ENCODE results near the gene GRID2. TPM values are rescaled to one million over a fixed set of nuclear protein-coding genes. Genes with fewer than 3 reads are reported as not detected.

Gene GRID2
- total RNA-seq, 2 donors from 2014 or later, result not detected

DNA sequence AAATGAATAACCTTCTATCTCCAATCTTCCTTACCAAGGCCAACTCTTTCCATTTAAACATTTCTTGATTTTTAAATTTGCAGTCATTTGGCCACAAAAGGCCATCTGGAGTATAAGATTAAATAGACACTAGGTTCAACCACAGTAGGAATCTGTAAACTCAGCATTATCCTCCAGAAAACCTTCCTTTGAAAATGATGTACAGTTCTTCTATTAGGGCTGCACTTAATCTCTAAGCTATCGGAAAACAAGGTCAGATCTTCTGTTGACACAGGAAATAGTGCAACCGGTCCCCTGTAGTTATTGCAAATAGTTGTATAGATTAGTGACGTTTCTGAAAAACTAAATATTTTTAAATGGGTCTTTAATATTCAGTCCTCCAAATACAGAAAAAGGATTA is 1165.8 kb downstream of the GRID2 start:
- H3K36me3 Mint-ChIP-seq, result no peaks in the 10 kb centered on the region
- no peak for DNase-seq (ENCODE audit: low spot score in 2 of 2)
- no peak for ATAC-seq
- H3K9me3 Mint-ChIP-seq, result peaks cover 0 to 4% of the 10 kb centered on the region in 2 donors
- H3K27ac Mint-ChIP-seq, result no peak overlapping the region

DNA sequence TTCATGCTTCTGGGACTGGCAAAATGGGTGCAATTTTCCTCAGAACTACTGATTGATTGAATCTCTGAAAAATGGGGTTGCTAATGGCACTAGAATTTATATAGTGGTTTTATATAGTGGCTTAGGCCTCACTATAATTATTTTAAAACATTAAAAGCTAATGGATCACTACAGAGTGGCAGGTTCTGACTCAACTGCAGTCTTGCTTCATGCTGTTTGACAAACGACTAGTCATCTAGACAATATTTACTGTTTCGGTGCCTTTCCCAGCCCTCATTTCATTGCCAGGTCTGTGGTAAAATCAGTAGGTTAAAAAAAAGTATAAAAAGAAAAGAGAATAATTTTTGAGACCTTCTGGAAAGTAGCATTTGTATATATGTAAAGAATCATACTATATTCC is 1172.0 kb downstream of the GRID2 start:
- Mint-ChIP-seq H3K9me3 (peaks cover under 1 to 2% of the 10 kb centered on the region in 2 donors), H3K27ac (no peak overlapping the region), H3K36me3 (no peaks in the 10 kb centered on the region)
- DNase-seq (ENCODE audit: low spot score in 2 of 2), result no peak
- no peak for ATAC-seq

DNA sequence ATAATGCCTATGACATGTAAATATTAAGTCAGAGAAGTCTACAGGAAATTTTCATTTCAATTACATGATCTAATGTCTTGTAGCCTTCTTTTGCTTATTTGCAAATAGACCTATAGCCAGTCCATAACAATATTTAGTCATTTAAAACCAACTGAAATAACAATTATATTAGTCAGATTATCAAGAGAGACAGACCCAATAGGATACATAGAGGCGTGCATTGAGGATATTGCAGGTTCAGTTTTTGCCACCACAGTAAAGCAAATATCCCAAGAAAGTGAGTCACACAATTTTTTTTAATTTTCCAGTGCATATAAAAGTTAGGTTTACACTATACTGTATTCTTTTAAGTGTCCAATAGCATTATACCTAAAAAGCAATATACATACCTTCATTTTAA is 1175.0 kb downstream of the GRID2 start:
- Mint-ChIP-seq H3K36me3 (no peaks in the 10 kb centered on the region), H3K27ac (no peak overlapping the region), H3K9me3 (peaks cover 4 to 8% of the 10 kb centered on the region in 2 donors)
- ATAC-seq (no peak), DNase-seq (ENCODE audit: low spot score in 2 of 2) (no peak)

DNA sequence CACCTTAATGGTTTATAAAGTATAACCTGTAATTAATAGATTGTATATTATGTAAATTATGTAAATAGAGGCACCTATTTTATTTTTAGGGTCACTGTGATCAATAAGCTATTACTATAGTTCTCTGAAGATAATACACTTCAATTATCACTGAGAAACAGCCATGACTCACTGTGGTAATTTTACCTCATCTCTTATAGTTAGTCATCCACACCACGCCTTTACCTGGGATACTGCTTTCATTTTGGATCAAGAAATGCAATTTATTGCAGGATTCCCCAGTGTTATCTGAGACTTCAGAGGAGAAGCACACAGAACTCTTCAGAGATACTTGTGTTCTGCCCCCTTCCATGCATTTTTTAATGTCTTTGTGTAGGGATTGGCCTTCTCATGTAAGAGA is 1176.7 kb downstream of the GRID2 start:
- no peak overlapping the region for H3K27ac Mint-ChIP-seq
- ATAC-seq (no peak), DNase-seq (ENCODE audit: low spot score in 2 of 2) (no peak)
- peaks cover 4 to 8% of the 10 kb centered on the region in 2 donors for H3K9me3 Mint-ChIP-seq
- no peaks in the 10 kb centered on the region for H3K36me3 Mint-ChIP-seq

DNA sequence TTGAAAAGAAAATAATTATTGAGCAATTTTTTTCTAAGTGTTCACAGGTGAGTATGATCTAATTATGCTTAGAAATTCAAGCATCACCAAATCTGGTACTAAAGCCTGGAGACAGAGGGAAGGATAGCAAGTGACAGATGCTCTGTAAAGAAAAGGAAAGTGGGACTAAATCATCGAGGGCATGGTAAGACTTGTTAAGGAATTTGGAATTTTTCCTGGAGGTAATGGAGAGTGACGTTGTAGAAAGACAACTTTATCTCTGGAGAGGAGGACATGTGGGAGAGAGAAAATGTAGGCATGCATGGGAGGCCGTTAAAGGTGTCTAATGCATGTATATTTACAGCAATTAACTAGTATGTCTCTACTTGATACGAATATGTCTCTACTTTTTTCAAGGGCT is 1191.6 kb downstream of the GRID2 start:
- DNase-seq (ENCODE audit: low spot score in 2 of 2), result no peak
- Mint-ChIP-seq H3K9me3 (peaks cover 10 to 26% of the 10 kb centered on the region in 2 donors), H3K36me3 (peaks cover 0 to 7% of the 10 kb centered on the region in 2 donors), H3K27ac (no peak overlapping the region)
- ATAC-seq, result no peak

DNA sequence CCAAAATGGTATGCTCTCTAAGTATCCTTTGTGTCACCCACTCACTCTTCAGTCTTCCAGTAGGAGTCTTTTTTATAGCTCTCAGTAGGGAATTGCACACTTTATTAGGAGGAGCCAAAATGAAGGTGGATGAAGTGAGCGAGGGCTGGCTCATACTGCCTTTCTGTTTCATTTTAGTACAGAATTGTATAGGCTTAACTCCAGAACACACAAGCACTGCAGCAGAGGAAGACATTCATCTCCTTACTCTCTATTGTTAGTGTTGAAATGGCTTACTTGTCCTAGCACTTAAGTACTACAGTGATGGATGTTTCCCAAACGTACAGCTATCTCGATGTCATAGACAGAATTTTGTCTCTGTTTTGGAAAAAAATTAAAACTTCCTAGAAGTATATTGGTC is 1197.5 kb downstream of the GRID2 start:
- DNase-seq (ENCODE audit: low spot score in 2 of 2), result no peak
- Mint-ChIP-seq H3K27ac (no peak overlapping the region), H3K9me3 (peaks cover 5 to 16% of the 10 kb centered on the region in 2 donors), H3K36me3 (peaks cover 0 to 7% of the 10 kb centered on the region in 2 donors)
- ATAC-seq, result no peak

DNA sequence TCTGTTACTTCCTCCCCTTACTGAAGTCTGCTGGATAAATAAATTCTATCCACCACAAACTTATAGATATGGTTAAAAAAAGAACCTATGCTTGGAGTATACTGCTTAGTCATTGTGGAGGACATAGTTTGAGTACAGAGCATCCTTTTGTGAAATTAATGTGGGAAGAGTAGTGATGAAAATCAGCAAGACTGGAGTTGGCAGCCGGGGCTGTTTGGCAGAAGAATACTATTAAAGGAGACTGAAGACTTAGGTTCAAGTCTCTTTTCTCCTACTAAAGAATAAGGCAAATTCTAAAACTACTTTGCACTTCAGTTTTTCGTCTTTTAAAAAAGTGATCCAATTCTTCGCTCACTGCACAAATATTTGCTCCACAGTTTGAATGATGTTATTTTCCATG is 1198.2 kb downstream of the GRID2 start:
- peaks cover 5 to 13% of the 10 kb centered on the region in 2 donors for H3K9me3 Mint-ChIP-seq

DNA sequence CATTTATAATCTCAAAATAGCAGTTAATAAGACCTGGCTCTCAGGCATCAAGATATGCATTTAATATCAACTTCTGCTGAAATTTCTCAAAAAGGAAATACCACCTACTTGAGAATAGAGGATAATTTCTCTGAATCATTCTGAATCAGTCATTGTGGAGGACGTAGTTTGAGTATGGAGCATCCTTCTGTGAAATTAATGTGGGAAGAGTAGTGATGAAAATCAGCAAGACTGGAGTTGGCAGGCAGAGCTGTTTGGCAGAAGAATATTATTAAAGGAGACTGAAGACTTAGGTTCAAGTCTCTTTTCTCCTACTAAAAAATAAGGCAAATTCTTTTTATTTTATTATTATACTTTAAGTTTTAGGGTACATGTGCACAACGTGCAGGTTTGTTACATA is 1199.2 kb downstream of the GRID2 start:
- Mint-ChIP-seq H3K27ac (no peak overlapping the region), H3K36me3 (peaks cover 0 to 7% of the 10 kb centered on the region in 2 donors), H3K9me3 (peaks cover 5 to 13% of the 10 kb centered on the region in 2 donors)
- ATAC-seq (no peak), DNase-seq (ENCODE audit: low spot score in 2 of 2) (no peak)

More for the DNA sequence above, 1198.2 kb downstream of the GRID2 start:
- ATAC-seq, result no peak
- no peak for DNase-seq (ENCODE audit: low spot score in 2 of 2)
- Mint-ChIP-seq H3K36me3 (peaks cover 0 to 7% of the 10 kb centered on the region in 2 donors), H3K27ac (no peak overlapping the region)

DNA sequence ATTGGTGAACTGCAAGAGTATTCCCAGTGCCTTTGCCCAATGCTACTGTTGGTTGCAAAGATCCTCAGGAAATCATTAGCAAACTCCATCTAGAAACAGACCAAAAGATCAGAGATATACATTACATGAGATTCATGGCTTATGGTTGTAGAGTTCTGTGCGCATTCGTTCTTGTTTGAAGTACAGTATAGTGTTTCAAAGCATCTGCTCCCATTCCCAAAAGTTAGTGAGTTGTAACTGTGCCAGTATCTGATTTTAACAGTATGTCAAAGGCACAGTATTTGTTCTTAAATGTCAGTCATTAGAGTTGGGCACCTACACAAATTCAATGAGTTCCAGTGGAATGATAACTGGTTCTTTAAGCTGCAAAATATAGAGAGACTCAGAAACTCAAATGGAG is 1210.1 kb downstream of the GRID2 start:
- ATAC-seq (no peak), DNase-seq (ENCODE audit: low spot score in 2 of 2) (no peak)
- Mint-ChIP-seq H3K27ac (no peak overlapping the region), H3K9me3 (peaks cover 0 to 8% of the 10 kb centered on the region in 2 donors), H3K36me3 (no peaks in the 10 kb centered on the region)

DNA sequence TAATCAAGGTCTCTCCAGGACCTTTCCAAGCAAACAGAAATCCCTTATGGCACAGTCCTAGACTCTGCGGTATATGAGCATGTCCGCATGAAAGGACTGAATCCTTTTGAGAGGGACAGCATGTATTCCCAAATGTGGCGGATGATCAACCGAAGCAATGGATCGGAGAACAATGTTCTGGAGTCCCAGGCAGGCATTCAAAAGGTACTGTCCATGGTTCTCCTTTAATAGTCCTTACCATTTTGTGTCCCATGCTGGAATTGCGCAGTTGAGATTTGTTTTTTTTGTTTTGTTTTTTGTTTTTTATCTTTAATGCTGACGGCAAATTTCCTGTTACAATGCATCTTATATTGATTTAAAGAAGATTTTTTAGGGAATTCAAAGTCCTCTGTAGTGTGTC is 1211.4 kb downstream of the GRID2 start:
- no peaks in the 10 kb centered on the region for H3K36me3 Mint-ChIP-seq
- peaks cover 0 to 4% of the 10 kb centered on the region in 2 donors for H3K9me3 Mint-ChIP-seq
- DNase-seq (ENCODE audit: low spot score in 2 of 2) (no peak), ATAC-seq (no peak)
- H3K27ac Mint-ChIP-seq, result no peak overlapping the region

DNA sequence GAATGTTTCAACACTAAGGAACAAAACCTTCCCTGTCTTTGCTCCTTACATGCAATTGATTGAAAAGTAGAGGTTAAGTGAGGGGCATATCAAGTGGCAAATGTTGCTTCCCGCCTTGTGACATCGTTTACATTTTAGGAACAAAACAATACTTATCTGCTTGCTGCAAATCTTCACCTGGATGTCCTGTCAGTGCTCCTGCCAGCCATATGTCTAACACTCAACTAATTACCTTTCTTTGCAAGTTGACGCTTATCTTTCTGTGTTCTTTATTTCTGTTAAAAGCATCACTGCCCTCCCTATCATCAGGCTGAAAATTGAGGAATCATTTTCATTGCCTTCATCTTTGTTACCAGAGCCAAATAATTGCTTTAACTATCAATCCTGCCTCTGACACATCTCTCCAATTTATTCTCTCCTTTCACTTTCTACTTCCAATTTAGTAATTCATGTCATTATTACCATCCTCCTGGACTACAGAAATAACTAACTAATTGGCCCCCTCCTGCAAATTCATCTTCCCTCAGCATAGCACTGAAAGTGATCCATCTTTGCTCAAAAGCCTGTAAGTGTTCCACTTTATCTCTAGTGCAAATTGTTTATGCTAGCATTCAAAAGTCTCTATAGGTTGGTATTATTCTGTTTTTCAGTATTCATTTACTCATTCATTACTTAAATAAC is 1226.1 kb downstream of the GRID2 start:
- H3K9me3 Mint-ChIP-seq, result peaks cover 21 to 27% of the 10 kb centered on the region in 2 donors
- no peak overlapping the region for H3K27ac Mint-ChIP-seq
- no peaks in the 10 kb centered on the region for H3K36me3 Mint-ChIP-seq
- ATAC-seq (no peak), DNase-seq (ENCODE audit: low spot score in 2 of 2) (no peak)

DNA sequence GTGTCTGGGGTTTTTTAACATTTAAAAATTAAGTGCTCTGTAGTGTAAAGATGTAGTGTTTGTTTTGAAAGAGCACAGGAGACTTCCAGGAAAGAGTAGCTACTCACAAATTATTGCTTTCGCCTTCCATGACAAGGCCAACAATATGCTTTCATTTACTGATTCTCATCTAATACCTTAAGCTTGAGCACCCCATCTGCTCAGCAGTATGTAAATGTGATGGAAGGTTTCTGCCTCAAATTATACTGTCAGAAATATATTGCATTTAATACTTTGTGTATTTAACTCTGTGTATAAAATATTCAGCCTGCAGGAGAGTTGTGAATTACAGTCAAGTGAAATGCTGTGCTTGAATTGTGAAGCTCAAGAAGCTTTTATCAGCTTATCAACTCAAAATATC is 1228.5 kb downstream of the GRID2 start:
- DNase-seq (ENCODE audit: low spot score in 2 of 2) (no peak), ATAC-seq (no peak)
- no peaks in the 10 kb centered on the region for H3K36me3 Mint-ChIP-seq
- peaks cover 25 to 32% of the 10 kb centered on the region in 2 donors for H3K9me3 Mint-ChIP-seq
- H3K27ac Mint-ChIP-seq, result no peak overlapping the region

DNA sequence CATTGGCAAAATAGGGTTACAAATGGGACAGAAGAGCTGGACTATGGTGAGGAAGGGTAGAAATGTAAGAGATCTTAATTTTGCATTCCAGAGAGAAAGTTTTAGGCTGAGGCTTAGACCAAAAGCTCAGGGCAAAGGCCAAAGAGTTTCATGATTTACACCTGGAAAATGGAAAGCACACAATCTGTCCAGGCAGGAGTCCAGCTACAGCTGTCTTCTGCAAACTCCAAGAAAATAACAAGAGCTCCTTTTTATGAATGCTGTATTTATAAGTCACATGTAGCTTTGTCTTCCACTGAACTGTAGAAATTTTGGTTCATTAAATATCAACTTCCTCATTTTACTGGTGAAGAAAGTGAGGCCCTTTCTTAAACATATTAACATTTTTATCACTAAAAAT is 1236.8 kb downstream of the GRID2 start:
- no peak for ATAC-seq
- peaks cover 8 to 23% of the 10 kb centered on the region in 2 donors for H3K9me3 Mint-ChIP-seq
- no peaks in the 10 kb centered on the region for H3K36me3 Mint-ChIP-seq
- DNase-seq (ENCODE audit: low spot score in 2 of 2), result no peak
- no peak overlapping the region for H3K27ac Mint-ChIP-seq

DNA sequence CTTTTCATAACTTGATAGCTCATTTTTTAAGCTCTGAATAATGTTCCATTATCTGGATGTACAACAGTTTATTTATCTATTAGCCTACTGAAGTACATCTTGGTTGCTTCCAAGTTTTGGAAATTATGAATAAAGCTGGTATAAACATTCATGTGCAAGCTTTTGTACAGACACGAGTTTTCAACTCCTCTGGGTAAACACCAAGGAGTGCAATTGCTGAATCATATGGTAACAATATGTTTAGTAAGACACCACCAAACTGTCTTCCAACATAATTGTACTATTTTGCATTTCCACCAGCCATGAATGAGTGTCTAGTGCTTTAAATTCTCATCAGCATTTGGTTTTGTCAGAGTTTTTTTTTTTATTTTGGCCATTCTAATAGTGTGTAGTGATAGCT is 1258.1 kb downstream of the GRID2 start:
- DNase-seq (ENCODE audit: low spot score in 2 of 2) (no peak), ATAC-seq (no peak)
- H3K9me3 Mint-ChIP-seq, result peaks cover 14 to 19% of the 10 kb centered on the region in 2 donors
- no peak overlapping the region for H3K27ac Mint-ChIP-seq
- no peaks in the 10 kb centered on the region for H3K36me3 Mint-ChIP-seq

DNA sequence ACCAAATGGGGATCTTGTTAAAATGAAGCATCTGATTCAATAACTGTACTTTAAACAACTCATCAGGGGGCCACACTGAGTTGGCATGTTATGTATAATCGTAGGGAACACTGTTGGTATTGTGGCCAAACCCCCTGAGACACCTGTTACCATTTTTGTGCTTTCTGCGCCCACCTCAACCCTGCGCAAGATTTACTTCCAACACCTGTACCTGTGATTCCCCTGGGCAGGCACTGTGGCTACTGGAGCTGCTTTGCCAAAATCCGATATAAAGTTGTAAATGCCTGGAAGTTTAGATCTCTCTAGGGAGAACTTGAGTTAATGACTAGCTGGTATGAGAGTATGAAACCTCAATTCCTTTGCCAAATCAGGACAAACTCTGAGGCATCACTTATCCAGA is 1265.0 kb downstream of the GRID2 start:
- Mint-ChIP-seq H3K36me3 (no peaks in the 10 kb centered on the region), H3K27ac (no peak overlapping the region), H3K9me3 (peaks cover 4 to 7% of the 10 kb centered on the region in 2 donors)
- DNase-seq (ENCODE audit: low spot score in 2 of 2) (no peak), ATAC-seq (no peak)

DNA sequence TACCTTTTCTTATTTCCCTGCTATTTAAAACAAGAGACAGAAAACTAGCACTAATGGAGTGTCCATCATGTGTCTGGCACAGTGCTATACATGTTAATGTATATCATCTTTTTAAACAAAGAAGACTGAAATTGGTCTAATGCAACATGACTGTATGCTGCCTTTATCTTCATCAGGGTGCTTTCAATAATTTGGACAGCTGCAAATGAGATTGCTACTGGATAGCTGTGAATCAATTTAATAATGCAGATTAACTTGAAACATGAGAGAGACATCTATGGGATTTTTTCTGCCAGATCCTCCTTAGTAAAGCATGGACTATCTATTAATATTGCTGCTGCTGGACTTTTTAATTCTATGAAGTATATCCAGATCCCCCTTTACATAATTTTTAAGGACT is 1269.5 kb downstream of the GRID2 start:
- ATAC-seq (no peak), DNase-seq (ENCODE audit: low spot score in 2 of 2) (no peak)
- Mint-ChIP-seq H3K9me3 (peaks cover 4 to 12% of the 10 kb centered on the region in 2 donors), H3K36me3 (no peaks in the 10 kb centered on the region), H3K27ac (no peak overlapping the region)

DNA sequence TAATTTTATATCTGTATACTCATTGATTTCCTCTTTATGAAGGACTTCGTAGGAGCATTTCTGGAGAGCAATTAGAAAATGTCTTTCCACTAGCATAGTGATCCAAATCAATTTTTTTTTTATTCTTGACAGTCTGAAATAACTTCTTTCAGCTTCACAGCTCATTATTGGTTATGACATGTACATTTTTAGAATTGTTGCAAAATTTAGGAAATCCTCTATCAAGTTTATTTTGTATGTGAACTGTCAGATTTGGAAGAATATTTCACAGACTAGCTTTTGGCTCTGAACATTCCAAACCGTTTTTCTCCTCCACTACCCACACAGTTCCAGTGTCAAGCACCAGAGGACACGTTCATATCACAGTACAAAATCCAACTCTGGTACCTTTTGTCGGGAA is 1275.2 kb downstream of the GRID2 start:
- ATAC-seq (no peak), DNase-seq (ENCODE audit: low spot score in 2 of 2) (no peak)
- no peaks in the 10 kb centered on the region for H3K36me3 Mint-ChIP-seq
- peaks cover 0 to 9% of the 10 kb centered on the region in 2 donors for H3K9me3 Mint-ChIP-seq
- no peak overlapping the region for H3K27ac Mint-ChIP-seq

DNA sequence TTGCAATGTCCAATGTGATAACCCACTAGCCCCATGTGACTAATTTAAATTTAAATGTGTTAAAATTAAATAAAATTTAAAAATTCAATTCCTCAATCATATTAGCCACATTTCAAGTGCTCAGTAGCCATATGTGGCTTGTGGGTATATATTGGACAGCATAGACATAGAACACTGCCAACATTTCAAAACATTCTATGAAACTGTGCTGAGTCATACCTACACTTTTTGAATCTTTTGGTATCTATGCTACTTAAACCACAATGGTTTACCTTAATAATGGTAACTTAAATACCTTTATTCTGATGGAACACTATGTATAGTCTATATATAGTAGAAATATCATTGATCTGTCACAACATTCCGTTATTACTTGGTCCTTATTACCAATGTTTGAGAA is 1301.4 kb downstream of the GRID2 start:
- Mint-ChIP-seq H3K9me3 (peaks cover 8 to 22% of the 10 kb centered on the region in 2 donors), H3K36me3 (no peaks in the 10 kb centered on the region), H3K27ac (no peak overlapping the region)
- no peak for ATAC-seq
- no peak for DNase-seq (ENCODE audit: low spot score in 2 of 2)

Measured in activated naive CD4-positive, alpha-beta T cell treated with anti-CD3 and anti-CD28 coated beads, Interleukin-2, amount 50 U/mL, for 72 hours (primary cell).